Activated CD8-positive, alpha-beta memory T cell treated with anti-CD3 and anti-CD28 coated beads, Interleukin-2, amount 10 ng/mL, durations not matched to agents 7 days and 5 days (primary cell): ENCODE measurements around the gene KCNAB2. TPM values are rescaled to one million over a fixed set of nuclear protein-coding genes. Genes with fewer than 3 reads are reported as not detected.

Source experiments
- ATAC-seq: fragments of 150-1000 bp; cut with Tn5 transposase; one replicate; pipeline ENCODE4 v1.10.0; 2021; ENCODE audit warnings: moderate library complexity
- CTCF ChIA-PET: fragments of 350-600 bp; sonication (Branson Sonifier 250); formaldehyde crosslinking; loops from one replicate; lab custom pipeline; 2021; ENCODE audit warnings: antibody characterized with exemption; lab: Charles Lee
- DNase-seq: peaks from one replicate; pipeline ENCODE4 v3.0.0-alpha.2; 2020
- H3K27ac Mint-ChIP-seq: one replicate; pipeline ENCODE4 v1.8.0; 2021; ENCODE audit warnings: mild to moderate bottlenecking, mixed read lengths
- H3K27me3 Mint-ChIP-seq: one replicate; pipeline ENCODE4 v1.8.0; 2021; ENCODE audit warnings: mixed read lengths
- H3K36me3 Mint-ChIP-seq: one replicate; pipeline ENCODE4 v1.8.0; 2021; ENCODE audit warnings: mild to moderate bottlenecking, mixed read lengths
- H3K4me1 Mint-ChIP-seq: one replicate; pipeline ENCODE4 v1.8.0; 2021; ENCODE audit warnings: mixed read lengths
- H3K4me3 Mint-ChIP-seq: one replicate; pipeline ENCODE4 v1.8.0; 2021; ENCODE audit warnings: mild to moderate bottlenecking, moderate library complexity, mixed read lengths
- H3K9me3 Mint-ChIP-seq: one replicate; pipeline ENCODE4 v1.8.0; 2022; ENCODE audit warnings: low read depth, mixed read lengths
- total RNA-seq, 2 experiments: library from RNA; stranded (reverse); gene quantifications; one replicate each; pipeline ENCODE4 v1.2.3, GENCODE V29; 2021

KCNAB2 gene
- 100 to 1,000 TPM; 248 to 368 TPM for total RNA-seq

GRCh38 chr1:6045561-6045960, at the start of gene KCNAB2:
KCNAB2 (plus strand) TSS chr1:6045888; CDS start chr1:6051537, 5,649 bp downstream.
- peak within 1 kb of the TSS; percentile 52 for H3K27ac Mint-ChIP-seq
- no peak for DNase-seq
- CTCF ChIA-PET = no interaction called here

GRCh38 chr1:5996641-5997270, 48.9 kb upstream of the KCNAB2 start:
- H3K27ac Mint-ChIP-seq = no peak overlapping the region
- CTCF ChIA-PET = no interaction called here
- ATAC-seq (no peak), DNase-seq (no peak)
- H3K9me3 Mint-ChIP-seq = no peaks in the 10 kb centered on the region
- H3K4me1 Mint-ChIP-seq = peaks cover 25% of the 10 kb centered on the region
- no peaks in the 10 kb centered on the region for H3K27me3 Mint-ChIP-seq
- H3K4me3 Mint-ChIP-seq = no peak overlapping the region
- peaks cover 8% of the 10 kb centered on the region for H3K36me3 Mint-ChIP-seq

More at GRCh38 chr1:6045561-6045960, at the start of gene KCNAB2:
- no peak for ATAC-seq
- Mint-ChIP-seq H3K4me1 (peaks cover 16% of the 10 kb centered on the region), H3K9me3 (no peaks in the 10 kb centered on the region), H3K27me3 (no peaks in the 10 kb centered on the region), H3K36me3 (peaks cover 28% of the 10 kb centered on the region), H3K4me3 (no peak within 1 kb of the TSS)

- H3K9me3 Mint-ChIP-seq = no peaks in the 10 kb centered on the region
- DNase-seq (no peak), ATAC-seq (no peak)
- CTCF ChIA-PET = no interaction called here
- H3K27me3 Mint-ChIP-seq = no peaks in the 10 kb centered on the region
- H3K36me3 Mint-ChIP-seq = peaks cover 8% of the 10 kb centered on the region
- H3K27ac Mint-ChIP-seq = no peak overlapping the region
- H3K4me1 Mint-ChIP-seq = peaks cover 27% of the 10 kb centered on the region
- H3K4me3 Mint-ChIP-seq = no peak overlapping the region
These were observed 48.4 kb upstream of the KCNAB2 start for GRCh38 chr1:5997316-5997715.

GRCh38 chr1:5998051-5998905, 47.4 kb upstream of the KCNAB2 start:
- ATAC-seq = no peak
- CTCF ChIA-PET = no interaction called here
- no peak for DNase-seq
- Mint-ChIP-seq H3K27ac (no peak overlapping the region), H3K36me3 (peaks cover 9% of the 10 kb centered on the region), H3K27me3 (no peaks in the 10 kb centered on the region), H3K4me1 (peaks cover 32% of the 10 kb centered on the region), H3K4me3 (no peak overlapping the region), H3K9me3 (no peaks in the 10 kb centered on the region)

- Mint-ChIP-seq H3K4me1 (peaks cover 37% of the 10 kb centered on the region), H3K27ac (peak overlapping the region; percentile 36), H3K36me3 (peaks cover 11% of the 10 kb centered on the region), H3K9me3 (no peaks in the 10 kb centered on the region), H3K4me3 (no peak overlapping the region), H3K27me3 (no peaks in the 10 kb centered on the region)
- ATAC-seq (no peak), DNase-seq (no peak)
- CTCF ChIA-PET = no interaction called here
These were observed 46.8 kb upstream of the KCNAB2 start for GRCh38 chr1:5998906-5999301.

- H3K27me3 Mint-ChIP-seq = no peaks in the 10 kb centered on the region
- H3K36me3 Mint-ChIP-seq = peaks cover 6% of the 10 kb centered on the region
- H3K4me1 Mint-ChIP-seq = peaks cover 36% of the 10 kb centered on the region
- DNase-seq (no peak), ATAC-seq (no peak)
- CTCF ChIA-PET = no interaction called here
- H3K4me3 Mint-ChIP-seq = no peak overlapping the region
- no peaks in the 10 kb centered on the region for H3K9me3 Mint-ChIP-seq
- H3K27ac Mint-ChIP-seq = no peak overlapping the region
These were observed 45.8 kb upstream of the KCNAB2 start for GRCh38 chr1:5999711-6000443.

GRCh38 chr1:6000444-6001288, 45.0 kb upstream of the KCNAB2 start:
- CTCF ChIA-PET = no interaction called here
- no peaks in the 10 kb centered on the region for H3K27me3 Mint-ChIP-seq
- no peaks in the 10 kb centered on the region for H3K9me3 Mint-ChIP-seq
- peaks cover 5% of the 10 kb centered on the region for H3K36me3 Mint-ChIP-seq
- no peak overlapping the region for H3K27ac Mint-ChIP-seq
- peaks cover 34% of the 10 kb centered on the region for H3K4me1 Mint-ChIP-seq
- no peak for ATAC-seq
- DNase-seq = no peak
- H3K4me3 Mint-ChIP-seq = no peak overlapping the region

GRCh38 chr1:6001992-6002576, 43.6 kb upstream of the KCNAB2 start:
- H3K4me1 Mint-ChIP-seq = peaks cover 32% of the 10 kb centered on the region
- ATAC-seq (no peak), DNase-seq (no peak)
- no peak overlapping the region for H3K4me3 Mint-ChIP-seq
- no peaks in the 10 kb centered on the region for H3K27me3 Mint-ChIP-seq
- H3K9me3 Mint-ChIP-seq = no peaks in the 10 kb centered on the region
- CTCF ChIA-PET = interaction anchor here (1.7 kb wide), 1 partner anchor 26 kb away, joined by 3 read pairs; no protein-coding TSS in a partner anchor
- peaks cover 5% of the 10 kb centered on the region for H3K36me3 Mint-ChIP-seq
- no peak overlapping the region for H3K27ac Mint-ChIP-seq

- Mint-ChIP-seq H3K36me3 (peaks cover 4% of the 10 kb centered on the region), H3K9me3 (no peaks in the 10 kb centered on the region), H3K4me1 (peaks cover 38% of the 10 kb centered on the region), H3K4me3 (no peak overlapping the region), H3K27me3 (no peaks in the 10 kb centered on the region), H3K27ac (no peak overlapping the region)
- DNase-seq (no peak), ATAC-seq (no peak)
- CTCF ChIA-PET = interaction anchor here (1.7 kb wide), 1 partner anchor 25 kb away, joined by 3 read pairs; no protein-coding TSS in a partner anchor
These were observed 42.8 kb upstream of the KCNAB2 start for GRCh38 chr1:6002714-6003501.

- Mint-ChIP-seq H3K27ac (no peak overlapping the region), H3K4me1 (peaks cover 36% of the 10 kb centered on the region), H3K36me3 (peaks cover 4% of the 10 kb centered on the region), H3K4me3 (no peak overlapping the region), H3K9me3 (no peaks in the 10 kb centered on the region), H3K27me3 (no peaks in the 10 kb centered on the region)
- ATAC-seq (no peak), DNase-seq (no peak)
- CTCF ChIA-PET = interaction anchor here (1.7 kb wide), 1 partner anchor 24 kb away, joined by 3 read pairs; no protein-coding TSS in a partner anchor
These were observed 41.9 kb upstream of the KCNAB2 start for GRCh38 chr1:6003568-6004411.

- DNase-seq = no peak
- peaks cover 4% of the 10 kb centered on the region for H3K36me3 Mint-ChIP-seq
- no peaks in the 10 kb centered on the region for H3K27me3 Mint-ChIP-seq
- no peaks in the 10 kb centered on the region for H3K9me3 Mint-ChIP-seq
- CTCF ChIA-PET = no interaction called here
- H3K4me3 Mint-ChIP-seq = no peak overlapping the region
- no peak overlapping the region for H3K27ac Mint-ChIP-seq
- ATAC-seq = no peak
- H3K4me1 Mint-ChIP-seq = peaks cover 38% of the 10 kb centered on the region
These were observed 41.1 kb upstream of the KCNAB2 start for GRCh38 chr1:6004412-6005123.
